HG02884 (cell line): ENCODE measurements around the gene RELB.

Source experiments
- ATAC-seq: cut with Tn5 transposase; IDR thresholded peaks from one replicate; pipeline ENCODE4 v1.9.1; 2021; ENCODE audit warnings: mild to moderate bottlenecking, moderate library complexity; ENCODE audit not compliant: unreplicated experiment

Gene RELB

DNA sequence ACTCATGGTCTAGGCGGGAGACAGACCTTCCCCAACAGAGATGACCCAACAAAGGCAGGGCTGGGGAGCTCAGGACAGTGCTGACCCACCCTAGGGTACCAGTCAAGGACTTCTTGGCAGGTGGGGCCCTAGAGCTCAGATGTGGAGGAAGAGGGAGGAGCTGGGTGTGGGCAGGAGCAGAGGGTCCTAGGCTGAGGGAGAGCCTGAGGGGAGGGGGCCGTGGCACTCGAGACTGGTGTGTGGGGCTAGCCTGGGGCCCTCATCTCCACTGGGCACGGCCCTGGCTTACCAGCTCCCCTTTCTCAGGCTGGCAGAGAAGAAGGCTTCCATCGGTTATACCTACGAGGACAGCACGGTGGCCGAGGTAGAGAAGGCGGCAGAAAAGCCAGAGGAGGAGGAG lies 56.2 kb downstream of the RELB start:
- ATAC-seq = no peak

DNA sequence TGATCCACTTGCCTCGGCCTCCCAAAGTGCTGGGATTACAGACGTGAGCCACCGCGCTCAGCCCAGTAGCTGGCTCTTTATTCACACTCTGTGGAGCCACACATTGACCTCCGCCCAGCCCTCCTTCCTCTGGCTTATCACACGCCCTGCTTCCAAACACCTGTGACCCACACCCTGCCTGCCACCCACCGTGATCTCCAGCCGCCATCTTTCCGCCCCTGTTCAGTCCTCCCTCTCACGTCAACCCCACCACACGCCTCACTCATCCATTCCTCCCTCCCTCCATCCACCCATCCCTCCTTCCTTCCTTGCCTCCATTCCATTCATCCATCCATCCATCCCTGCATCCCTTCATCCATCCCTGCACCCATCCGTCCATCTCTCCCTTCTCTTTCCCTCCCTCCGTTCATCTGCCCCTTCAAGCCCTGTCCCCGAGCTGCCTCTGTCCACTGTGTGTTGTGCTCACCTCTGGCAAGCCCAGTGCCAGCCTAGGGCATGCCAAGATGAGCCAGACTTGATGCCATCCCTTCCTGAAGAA lies 57.4 kb downstream of the RELB start:
- no peak for ATAC-seq

DNA sequence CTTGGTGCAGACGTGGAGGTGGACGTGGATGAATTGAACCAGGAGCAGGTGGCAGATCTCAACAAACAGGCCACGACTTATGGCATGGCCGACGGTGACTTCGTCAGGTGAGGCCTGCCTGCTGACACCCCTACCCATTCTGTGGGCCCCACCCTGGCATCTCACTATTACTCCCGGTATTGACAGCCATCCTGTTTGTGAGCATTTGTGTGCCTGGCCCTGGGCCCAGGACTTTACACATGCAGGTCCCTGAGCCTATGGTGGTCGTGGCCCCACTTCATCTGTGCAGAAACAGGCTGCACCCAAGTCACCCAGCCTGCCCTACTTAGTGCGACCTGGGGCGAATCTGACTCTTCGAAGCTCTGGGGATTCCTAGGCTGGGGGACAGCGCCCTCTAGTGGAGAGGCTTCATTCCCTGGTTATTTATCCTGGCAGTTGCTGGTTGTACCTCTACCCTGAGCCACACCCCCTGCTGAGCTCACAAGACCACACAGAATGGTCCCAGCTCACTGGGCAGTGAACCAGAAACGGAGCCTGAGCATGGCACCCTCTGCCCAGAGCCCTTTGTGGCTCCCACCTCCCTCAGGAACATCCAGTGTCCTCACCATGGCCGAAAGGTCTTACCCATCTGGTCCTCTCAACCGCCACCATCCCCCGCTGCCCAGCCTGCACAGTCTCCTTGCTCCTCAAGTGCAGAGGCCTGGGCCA lies 58.1 kb downstream of the RELB start:
- no peak for ATAC-seq

- ATAC-seq = no peak
Measured at GRCh38 chr19:45061965-45062364, 60.7 kb downstream of the RELB start.

DNA sequence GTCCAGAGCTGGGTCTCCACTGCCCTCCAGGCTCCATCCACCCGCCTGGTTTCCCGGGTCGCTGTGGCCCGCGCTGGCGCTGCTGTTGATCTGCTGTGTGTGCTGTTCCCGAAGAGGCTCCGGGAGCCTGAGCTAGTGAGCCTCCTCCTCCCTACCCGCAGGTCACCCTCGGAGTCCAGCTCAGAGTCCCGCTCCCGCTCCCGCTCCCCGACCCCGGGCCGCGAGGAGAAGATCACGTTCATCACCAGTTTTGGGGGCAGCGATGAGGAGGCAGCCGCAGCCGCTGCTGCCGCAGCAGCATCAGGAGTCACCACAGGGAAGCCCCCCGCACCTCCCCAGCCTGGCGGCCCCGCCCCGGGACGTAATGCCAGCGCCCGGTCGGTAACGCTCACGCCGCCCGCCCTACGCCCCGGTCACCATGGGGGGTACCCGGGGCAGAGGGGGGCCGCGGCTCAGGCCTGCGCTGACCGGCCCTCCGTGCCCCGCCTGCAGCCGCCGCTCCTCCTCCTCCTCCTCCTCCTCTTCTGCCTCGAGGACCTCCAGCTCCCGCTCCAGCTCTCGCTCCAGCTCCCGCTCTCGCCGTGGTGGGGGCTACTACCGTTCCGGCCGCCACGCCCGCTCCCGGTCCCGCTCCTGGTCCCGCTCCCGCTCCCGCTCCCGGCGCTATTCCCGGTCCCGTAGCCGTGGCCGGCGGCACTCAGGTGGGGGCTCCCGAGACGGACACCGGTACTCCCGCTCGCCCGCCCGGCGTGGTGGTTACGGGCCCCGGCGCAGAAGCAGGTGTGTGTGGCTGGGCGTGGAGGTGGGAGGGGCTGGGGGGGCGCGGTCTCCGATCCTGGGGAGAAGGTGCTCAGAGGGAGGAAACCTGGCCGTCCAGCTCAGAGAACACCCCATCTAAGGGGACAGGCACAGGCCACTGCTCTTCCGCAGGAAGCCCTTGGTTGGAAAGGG lies 62.9 kb downstream of the RELB start:
- ATAC-seq = no peak

GRCh38 chr19:45066921-45067661 lies 65.8 kb downstream of the RELB start:
- ATAC-seq = no peak

GRCh38 chr19:45068041-45068440 lies 66.8 kb downstream of the RELB start:
- ATAC-seq = no peak

GRCh38 chr19:45069056-45069455 lies 67.8 kb downstream of the RELB start:
- no peak for ATAC-seq

- ATAC-seq = no peak
Measured at GRCh38 chr19:45070214-45070613, 69.0 kb downstream of the RELB start.

DNA sequence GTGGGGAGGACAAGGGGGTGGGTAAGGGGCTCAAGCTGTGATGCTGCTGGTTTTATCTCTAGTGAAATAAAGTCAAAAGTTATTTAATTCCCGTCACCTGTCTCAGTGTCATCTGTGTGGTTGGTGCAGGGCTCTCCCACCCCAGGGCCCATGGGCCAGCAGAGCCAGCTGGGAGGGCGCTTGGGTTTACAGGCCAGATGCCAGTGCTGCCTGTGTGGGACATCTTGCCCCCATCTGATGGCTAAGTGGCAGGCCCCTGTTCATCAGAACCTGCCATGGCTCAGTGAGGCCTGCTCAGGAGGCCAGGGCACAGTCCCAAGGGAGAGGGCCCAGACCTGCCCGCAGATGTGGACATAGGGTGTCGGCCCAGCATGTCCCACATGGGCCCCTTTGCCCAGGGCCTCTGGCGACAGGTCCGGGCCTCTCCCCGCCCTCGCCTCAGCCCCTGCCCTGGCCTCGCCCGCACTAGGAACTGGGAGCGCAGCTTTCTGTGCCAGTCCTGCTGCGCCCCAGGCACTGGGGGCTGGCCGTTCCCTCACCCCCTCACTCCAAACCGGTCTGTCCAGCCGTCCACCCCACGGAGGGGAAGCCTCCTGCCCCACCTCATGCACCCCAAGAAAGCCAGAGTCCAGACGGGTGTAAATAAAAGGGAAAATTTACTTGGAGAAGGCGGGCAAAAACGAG lies 69.7 kb downstream of the RELB start:
- no peak for ATAC-seq

- no peak for ATAC-seq
Measured at GRCh38 chr19:45071545-45071938, 70.3 kb downstream of the RELB start.

DNA sequence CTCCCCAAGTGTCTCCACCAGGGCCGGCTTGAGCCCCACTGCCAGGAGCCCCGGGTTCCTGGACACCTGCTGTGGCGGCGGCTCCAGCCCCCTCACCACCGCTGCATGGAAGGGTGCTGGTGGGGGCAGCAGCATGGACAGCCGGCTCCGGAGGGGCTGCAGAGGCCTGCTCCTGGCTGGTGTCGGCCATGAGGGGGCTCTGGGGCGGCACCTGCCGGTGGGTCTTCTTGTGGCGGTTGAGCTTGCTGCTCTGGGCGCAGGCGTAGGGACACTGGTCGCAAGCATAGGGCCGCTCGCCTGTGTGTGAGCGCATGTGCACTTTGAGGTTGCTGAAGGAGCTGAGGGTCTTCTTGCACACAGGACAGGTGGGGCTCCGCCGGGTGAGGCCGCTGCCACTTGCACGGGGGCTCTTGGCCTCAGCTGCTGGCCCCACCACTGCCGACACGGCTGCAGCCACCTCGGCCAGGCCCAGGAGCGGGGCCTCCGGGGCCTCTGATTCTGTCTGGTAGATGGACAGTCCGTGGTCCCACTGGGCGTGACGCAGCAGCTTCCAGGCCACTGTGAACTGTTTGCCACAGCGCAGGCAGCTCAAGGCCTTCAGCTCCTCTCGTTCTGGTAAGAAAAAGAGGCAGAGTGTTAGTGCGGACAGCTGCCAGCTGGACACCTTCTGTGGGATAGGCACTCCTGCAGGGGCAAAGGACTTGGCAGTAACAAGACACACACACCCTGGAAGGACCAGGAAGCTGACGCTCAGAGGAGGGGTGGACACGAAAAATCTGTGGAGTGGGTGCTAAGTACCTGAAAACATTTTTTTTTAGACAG lies 70.9 kb downstream of the RELB start:
- no peak for ATAC-seq

DNA sequence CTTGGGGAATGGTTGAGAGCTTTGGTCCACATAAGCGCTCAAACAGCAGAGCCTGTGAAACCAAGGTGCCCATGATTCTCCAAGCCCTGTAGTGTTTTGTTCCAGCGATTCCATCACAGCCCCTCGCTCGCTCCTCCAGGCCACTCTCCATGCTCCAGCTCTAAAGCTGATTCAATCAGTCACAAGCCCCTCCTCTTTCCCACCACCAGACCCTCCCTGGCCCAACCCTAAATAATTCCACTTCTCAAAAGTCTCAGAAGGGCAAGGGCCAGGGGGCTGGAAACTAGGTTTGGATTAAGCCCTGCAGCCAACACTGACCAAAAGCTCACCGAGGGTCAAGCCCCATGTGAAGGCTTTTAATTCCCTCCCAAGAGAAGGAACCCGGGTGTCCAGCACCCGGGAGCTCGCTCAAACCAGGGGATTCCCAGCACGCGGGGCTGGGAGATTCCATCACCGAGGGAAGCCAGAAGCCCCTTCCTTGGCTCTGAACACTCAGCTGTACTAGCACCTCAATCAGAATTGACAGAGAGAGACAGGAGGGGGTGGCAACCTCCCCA lies 73.6 kb downstream of the RELB start:
- ATAC-seq = no peak

DNA sequence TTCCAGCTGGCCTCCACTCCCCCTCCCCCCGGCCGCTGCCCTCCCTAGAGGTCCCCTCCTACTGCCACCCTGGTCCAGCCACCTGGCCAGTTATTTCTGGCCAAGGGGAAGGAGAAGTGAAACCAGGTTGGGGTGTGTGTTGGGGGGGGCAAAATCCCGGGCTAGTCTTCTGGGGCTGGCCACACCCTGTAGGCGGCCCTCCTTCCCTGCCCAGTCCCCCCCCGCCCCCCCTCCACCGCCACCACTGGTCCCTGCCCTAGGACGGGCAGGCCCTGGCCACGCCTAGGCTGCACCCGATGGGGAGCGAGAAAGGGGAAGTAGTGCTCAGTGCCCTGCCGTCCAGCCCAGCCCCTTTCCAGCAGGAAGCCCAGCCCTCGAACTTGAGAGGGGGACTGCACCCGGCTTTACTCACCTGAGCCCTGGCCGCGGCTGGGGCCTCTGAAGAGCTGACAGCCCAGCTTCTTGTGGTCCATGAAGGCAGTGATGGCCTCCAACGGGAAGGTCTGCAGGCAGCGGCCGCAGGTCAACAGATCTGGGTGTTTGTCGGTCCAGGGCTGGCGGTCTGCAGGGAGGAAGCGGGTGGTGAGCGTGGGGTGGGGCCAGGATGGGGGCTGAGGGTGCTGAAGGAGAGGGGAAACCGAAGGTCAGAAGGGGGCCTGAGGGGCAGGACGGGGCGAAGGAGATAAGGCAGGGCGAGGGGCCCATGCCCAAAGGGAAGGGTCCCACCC lies 74.2 kb downstream of the RELB start:
- ATAC-seq = peak; percentile 50

DNA sequence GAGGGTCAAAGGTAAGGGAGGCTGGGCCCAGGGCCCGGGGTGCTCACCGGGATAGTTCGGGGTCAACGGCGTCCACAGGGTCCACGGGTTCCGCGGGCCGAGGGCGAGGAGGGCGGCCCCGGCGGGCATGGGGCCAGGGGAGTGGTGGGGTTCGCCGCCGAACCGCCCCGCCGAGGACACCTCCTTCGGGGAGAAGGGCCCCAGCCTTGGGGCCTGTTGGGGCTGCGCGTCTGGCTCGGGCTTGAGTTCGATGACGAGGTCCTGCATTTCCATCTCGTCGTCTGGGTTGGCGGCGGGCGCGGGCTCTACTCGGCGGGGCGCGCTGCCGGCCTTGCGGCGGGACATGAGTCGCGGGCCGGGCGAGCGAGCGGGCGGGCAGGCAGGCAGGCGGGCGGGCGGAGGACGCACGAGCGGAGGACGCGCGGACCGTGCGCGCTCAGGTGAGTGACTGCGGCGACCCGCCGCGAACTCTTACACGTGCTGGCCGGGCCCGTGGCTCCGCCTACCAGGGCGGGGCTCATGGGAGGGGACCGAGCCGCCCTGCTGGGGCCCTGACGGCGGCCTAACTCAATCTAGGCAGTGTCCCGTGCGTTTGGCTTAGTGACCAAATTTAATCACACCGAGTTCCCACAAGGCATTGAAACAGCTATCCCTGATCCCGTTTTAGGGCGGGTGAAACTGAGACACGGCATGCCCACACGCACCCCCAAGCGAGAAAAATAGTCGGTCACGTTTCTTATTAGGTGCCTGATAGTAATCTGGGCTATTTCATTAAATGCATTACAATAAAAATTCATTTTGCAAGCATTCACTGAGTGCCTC lies 75.0 kb downstream of the RELB start, which contains the start of gene ZNF296:
ZNF296 (minus strand) TSS at position 450 of the 822 bp plus-strand sequence; CDS start at position 345, 105 bp downstream.
- ATAC-seq = peak; percentile 47

GRCh38 chr19:45076851-45077730 lies 75.8 kb downstream of the RELB start:
- ATAC-seq = no peak
